HL-60 (cell line): ENCODE measurements around the gene TOP2B.

Experiments used
- DNase-seq, 2 experiments: peaks; one replicate each; pipeline ENCODE4 v3.0.0-alpha.2; 2010 to 2020; ENCODE audit warnings: low read depth in 1 of 2, low spot score in 1 of 2
- H3K27ac ChIP-seq: fragments of 250-450 bp; sonication (Bioruptor Pico); replicated peaks from 2 replicates; pipeline ENCODE4 v1.5.1; 2020; ENCODE audit warnings: mild to moderate bottlenecking, moderate library complexity
- H3K27me3 ChIP-seq: fragments of 250-450 bp; sonication (Bioruptor Pico); 2 replicates; pipeline ENCODE4 v1.5.1; 2021; ENCODE audit warnings: mild to moderate bottlenecking, moderate library complexity; ENCODE audit not compliant: insufficient read depth, poor library complexity, severe bottlenecking
- H3K4me3 ChIP-seq: replicated peaks from 2 replicates; pipeline ENCODE4 v1.5.1; 2011; ENCODE audit warnings: mild to moderate bottlenecking, control low read depth, low read length; ENCODE audit not compliant: insufficient read depth
- GABPA ChIP-seq: IDR thresholded peaks from 2 replicates; pipeline ENCODE4 v1.6.1; 2012; ENCODE audit warnings: low read depth
- POLR2AphosphoS5 ChIP-seq: IDR thresholded peaks from 2 replicates; pipeline ENCODE4 v1.6.1; 2012; ENCODE audit warnings: low read depth
- SPI1 ChIP-seq: IDR thresholded peaks from 2 replicates; pipeline ENCODE4 v1.6.1; 2012; ENCODE audit warnings: low read depth, mild to moderate bottlenecking, borderline replicate concordance
- TF ChIP-seq, protein P1 (sequence below): IDR thresholded peaks from one replicate; pipeline ENCODE4 v1.5.1; 2011; ENCODE audit warnings: low read length, control low read depth, inconsistent platforms; ENCODE audit not compliant: insufficient read depth
- TF ChIP-seq, protein P2 (sequence below): IDR thresholded peaks from 2 replicates; pipeline ENCODE4 v1.6.1; 2012; ENCODE audit warnings: low read depth; ENCODE audit not compliant: insufficient replicate concordance

The TOP2B gene

GRCh38 chr3:25584011-25584789, 80.5 kb downstream of the TOP2B start:
- Histone ChIP-seq H3K27ac (no peak overlapping the region), H3K27me3 (no peaks in the 10 kb centered on the region), H3K4me3 (no peak overlapping the region)
- no peak for DNase-seq
- TF ChIP-seq, protein P1, sequence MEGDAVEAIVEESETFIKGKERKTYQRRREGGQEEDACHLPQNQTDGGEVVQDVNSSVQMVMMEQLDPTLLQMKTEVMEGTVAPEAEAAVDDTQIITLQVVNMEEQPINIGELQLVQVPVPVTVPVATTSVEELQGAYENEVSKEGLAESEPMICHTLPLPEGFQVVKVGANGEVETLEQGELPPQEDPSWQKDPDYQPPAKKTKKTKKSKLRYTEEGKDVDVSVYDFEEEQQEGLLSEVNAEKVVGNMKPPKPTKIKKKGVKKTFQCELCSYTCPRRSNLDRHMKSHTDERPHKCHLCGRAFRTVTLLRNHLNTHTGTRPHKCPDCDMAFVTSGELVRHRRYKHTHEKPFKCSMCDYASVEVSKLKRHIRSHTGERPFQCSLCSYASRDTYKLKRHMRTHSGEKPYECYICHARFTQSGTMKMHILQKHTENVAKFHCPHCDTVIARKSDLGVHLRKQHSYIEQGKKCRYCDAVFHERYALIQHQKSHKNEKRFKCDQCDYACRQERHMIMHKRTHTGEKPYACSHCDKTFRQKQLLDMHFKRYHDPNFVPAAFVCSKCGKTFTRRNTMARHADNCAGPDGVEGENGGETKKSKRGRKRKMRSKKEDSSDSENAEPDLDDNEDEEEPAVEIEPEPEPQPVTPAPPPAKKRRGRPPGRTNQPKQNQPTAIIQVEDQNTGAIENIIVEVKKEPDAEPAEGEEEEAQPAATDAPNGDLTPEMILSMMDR: no peak
- TF ChIP-seq GABPA (no peak), POLR2AphosphoS5 (no peak), SPI1 (no peak)
- TF ChIP-seq, protein P2, sequence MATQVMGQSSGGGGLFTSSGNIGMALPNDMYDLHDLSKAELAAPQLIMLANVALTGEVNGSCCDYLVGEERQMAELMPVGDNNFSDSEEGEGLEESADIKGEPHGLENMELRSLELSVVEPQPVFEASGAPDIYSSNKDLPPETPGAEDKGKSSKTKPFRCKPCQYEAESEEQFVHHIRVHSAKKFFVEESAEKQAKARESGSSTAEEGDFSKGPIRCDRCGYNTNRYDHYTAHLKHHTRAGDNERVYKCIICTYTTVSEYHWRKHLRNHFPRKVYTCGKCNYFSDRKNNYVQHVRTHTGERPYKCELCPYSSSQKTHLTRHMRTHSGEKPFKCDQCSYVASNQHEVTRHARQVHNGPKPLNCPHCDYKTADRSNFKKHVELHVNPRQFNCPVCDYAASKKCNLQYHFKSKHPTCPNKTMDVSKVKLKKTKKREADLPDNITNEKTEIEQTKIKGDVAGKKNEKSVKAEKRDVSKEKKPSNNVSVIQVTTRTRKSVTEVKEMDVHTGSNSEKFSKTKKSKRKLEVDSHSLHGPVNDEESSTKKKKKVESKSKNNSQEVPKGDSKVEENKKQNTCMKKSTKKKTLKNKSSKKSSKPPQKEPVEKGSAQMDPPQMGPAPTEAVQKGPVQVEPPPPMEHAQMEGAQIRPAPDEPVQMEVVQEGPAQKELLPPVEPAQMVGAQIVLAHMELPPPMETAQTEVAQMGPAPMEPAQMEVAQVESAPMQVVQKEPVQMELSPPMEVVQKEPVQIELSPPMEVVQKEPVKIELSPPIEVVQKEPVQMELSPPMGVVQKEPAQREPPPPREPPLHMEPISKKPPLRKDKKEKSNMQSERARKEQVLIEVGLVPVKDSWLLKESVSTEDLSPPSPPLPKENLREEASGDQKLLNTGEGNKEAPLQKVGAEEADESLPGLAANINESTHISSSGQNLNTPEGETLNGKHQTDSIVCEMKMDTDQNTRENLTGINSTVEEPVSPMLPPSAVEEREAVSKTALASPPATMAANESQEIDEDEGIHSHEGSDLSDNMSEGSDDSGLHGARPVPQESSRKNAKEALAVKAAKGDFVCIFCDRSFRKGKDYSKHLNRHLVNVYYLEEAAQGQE: no peak

DNA sequence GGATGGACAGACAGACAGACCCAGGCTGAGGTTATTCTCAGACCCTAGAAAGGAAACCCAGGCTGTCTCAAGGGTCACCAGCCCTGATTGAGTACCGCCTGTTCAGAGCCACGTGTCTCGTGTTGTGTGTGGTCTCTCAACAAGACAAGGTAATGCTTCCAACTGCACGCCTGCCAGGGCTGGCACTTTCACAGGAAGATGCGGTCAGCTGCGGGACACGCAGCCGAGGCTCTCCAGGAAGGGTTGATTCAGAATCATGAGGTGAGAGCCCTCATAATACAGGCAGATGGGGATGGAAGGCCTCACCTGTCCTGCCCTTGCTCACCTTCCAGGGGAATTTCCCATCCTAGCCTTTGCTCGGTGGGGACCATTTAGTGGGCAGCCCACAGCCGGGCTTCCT, 81.4 kb downstream of the TOP2B start:
- no peak overlapping the region for H3K27ac ChIP-seq
- DNase-seq: no peak
- H3K4me3 ChIP-seq: no peak overlapping the region
- TF ChIP-seq SPI1 (no peak), POLR2AphosphoS5 (no peak), GABPA (no peak)
- TF ChIP-seq, protein P1: no peak
- TF ChIP-seq, protein P2: no peak
- no peaks in the 10 kb centered on the region for H3K27me3 ChIP-seq

DNA sequence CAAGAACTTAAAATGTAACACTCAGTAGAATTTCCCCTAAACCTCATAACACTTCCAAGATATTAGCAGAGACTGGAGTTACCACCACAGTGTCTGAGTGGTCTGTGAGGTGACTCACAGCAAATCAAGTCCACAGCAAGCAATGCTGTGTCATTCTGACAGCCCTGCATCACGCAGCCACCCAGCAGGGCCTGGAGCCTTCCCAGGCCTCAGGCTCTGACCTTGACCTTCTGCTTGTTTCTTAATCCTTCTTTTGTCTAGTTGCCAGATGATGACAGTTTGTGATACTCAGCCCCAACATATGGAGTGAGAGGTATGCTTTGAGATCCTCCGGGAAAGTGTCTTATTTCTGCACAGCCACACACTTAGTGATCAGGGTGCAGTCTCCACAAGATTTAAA, 82.5 kb downstream of the TOP2B start:
- Histone ChIP-seq H3K27ac (no peak overlapping the region), H3K27me3 (no peaks in the 10 kb centered on the region), H3K4me3 (no peak overlapping the region)
- DNase-seq: no peak
- TF ChIP-seq POLR2AphosphoS5 (no peak), SPI1 (no peak), GABPA (no peak)
- TF ChIP-seq, protein P1: no peak
- TF ChIP-seq, protein P2: no peak
